Vagina (tissue), 2 donors: ENCODE measurements around the gene ARPP19.
"Not testable (repeated sequence)": the region's sequence is repeated elsewhere in the genome, so short reads cannot be mapped to it uniquely, and the experiment has no call there.

Source experiments
- POLR2AphosphoS5 ChIP-seq, 2 donors: sonication (generic); formaldehyde crosslinking; IDR thresholded peaks; one replicate each; pipeline ENCODE4 v1.9.0; 2017; ENCODE audit warnings: antibody characterized with exemption in 2 of 2, mild to moderate bottlenecking in 2 of 2, low read depth in 1 of 2; ENCODE audit not compliant: insufficient read depth in 1 of 2
- TF ChIP-seq, protein P1 (sequence below), 3 experiments: fragments of 450-650 bp in 2 of 3; fragments of 200-600 bp in 1 of 3; sonication (generic) in 1 of 3; IDR thresholded peaks; one replicate each; pipeline ENCODE4 v1.5.1; 2017 to 2019; ENCODE audit warnings: antibody characterized with exemption in 3 of 3, mild to moderate bottlenecking in 2 of 3, moderate library complexity in 2 of 3

DNA sequence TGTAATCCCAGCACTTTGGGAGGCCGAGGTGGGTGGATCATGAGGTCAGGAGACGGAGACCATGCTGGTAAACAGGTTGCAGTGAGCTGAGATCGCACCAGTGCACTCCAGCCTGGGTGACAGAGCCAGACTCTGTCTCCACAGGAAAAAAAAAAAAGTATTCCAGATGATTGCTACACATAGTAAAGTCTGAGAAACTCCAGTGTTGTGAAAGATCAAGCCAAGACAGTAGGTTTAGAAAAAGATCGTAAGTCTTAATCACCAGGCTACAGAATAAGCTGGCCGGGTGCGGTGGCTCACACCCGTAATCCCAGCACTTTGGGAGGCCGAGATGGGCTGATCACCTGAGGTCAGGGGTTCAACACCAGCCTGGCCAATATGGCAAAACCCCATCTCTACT, 56.0 kb downstream of the ARPP19 start:
- TF ChIP-seq, protein P1, sequence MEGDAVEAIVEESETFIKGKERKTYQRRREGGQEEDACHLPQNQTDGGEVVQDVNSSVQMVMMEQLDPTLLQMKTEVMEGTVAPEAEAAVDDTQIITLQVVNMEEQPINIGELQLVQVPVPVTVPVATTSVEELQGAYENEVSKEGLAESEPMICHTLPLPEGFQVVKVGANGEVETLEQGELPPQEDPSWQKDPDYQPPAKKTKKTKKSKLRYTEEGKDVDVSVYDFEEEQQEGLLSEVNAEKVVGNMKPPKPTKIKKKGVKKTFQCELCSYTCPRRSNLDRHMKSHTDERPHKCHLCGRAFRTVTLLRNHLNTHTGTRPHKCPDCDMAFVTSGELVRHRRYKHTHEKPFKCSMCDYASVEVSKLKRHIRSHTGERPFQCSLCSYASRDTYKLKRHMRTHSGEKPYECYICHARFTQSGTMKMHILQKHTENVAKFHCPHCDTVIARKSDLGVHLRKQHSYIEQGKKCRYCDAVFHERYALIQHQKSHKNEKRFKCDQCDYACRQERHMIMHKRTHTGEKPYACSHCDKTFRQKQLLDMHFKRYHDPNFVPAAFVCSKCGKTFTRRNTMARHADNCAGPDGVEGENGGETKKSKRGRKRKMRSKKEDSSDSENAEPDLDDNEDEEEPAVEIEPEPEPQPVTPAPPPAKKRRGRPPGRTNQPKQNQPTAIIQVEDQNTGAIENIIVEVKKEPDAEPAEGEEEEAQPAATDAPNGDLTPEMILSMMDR (IDR thresholded peaks at IDR 0.05), result not testable (repeated sequence)
- not testable (repeated sequence) for TF ChIP-seq POLR2AphosphoS5 (IDR thresholded peaks at IDR 0.05; ENCODE audit: insufficient read depth in 1 of 2, low read depth in 1 of 2)
